ENCODE data around the gene TGM2. TPM values are rescaled to one million over a fixed set of nuclear protein-coding genes. Genes with fewer than 3 reads are reported as not detected.

TGM2 gene
- total and polyA plus RNA-seq, 2 donors (not counting 3 experiments of a cell fraction or from before 2014, with no cell fraction given), result 861 to 868 TPM

- H3K4me2 ChIP-seq (ENCODE audit: insufficient read depth, low read length), result peak overlapping the region; percentile 18
- intact Hi-C loops (cut with micrococcal nuclease) (loop anchor here (5.0 kb wide), 1 partner anchor 111 kb away; no protein-coding TSS in a partner anchor), dilution Hi-C loops (cut with MboI; ENCODE audit: extremely low pct_ligation_motif_present, low sequenced_read_pairs) (no loop called here)
- FAIRE-seq (peak; percentile 8), DNase-seq (ENCODE audit: low read depth, low spot score) (no peak)
- no peaks in the 10 kb centered on the region for H3K9me3 ChIP-seq (replicated peaks; ENCODE audit: control insufficient read depth, insufficient read depth, low read length)
- ChIA-PET POLR2A (interaction anchor here (0.6 to 0.9 kb wide), 3 partner anchors 15 to 55 kb away, joined by 3 read pairs; no protein-coding TSS in a partner anchor), CTCF (interaction anchor here (0.6 to 8.8 kb wide), 17 partner anchors 9 to 603 kb away, joined by 3 to 156 read pairs (median 4); partner anchors contain the start of genes RPRD1B and TTI1)
- peak overlapping the region; percentile 47 for H2AFZ ChIP-seq (ENCODE audit: low read depth, low read length)
- H3K4me1 ChIP-seq (ENCODE audit: control insufficient read depth, extremely low read depth, insufficient read depth, low read length), result peaks cover 74% of the 10 kb centered on the region
- H3K36me3 ChIP-seq (ENCODE audit: control insufficient read depth in 2 of 2, extremely low read depth in 1 of 2, insufficient read depth in 2 of 2, low read length in 2 of 2), result no peaks in the 10 kb centered on the region
- peak overlapping the region; percentile 73 for H3K9ac ChIP-seq (replicated peaks; ENCODE audit: extremely low read depth, insufficient read depth, low read length)
- H4K20me1 ChIP-seq (replicated peaks; ENCODE audit: control insufficient read depth, extremely low read depth, insufficient read depth, low read length), result no peaks in the 10 kb centered on the region
- TF ChIP-seq EZH2 (IDR thresholded peaks at IDR 0.05; ENCODE audit: borderline replicate concordance, low read depth, low read length, severe bottlenecking), result no peak
- H3K9me1 ChIP-seq (replicated peaks; ENCODE audit: control insufficient read depth, extremely low read depth, insufficient read depth, low read length), result no peaks in the 10 kb centered on the region
- H3K79me2 ChIP-seq (ENCODE audit: control insufficient read depth, insufficient read depth, low read length), result peaks cover 39% of the 10 kb centered on the region
- no peak overlapping the region for H3K4me3 ChIP-seq (replicated peaks in 1 of 3; ENCODE audit: insufficient read depth in 1 of 3, low read depth in 1 of 3, low read length in 3 of 3)
- no TSS peak for BruUV-seq (replicated peaks)
- no peaks in the 10 kb centered on the region for H3K27me3 ChIP-seq (ENCODE audit: control insufficient read depth in 2 of 2, insufficient read depth in 2 of 2, low read length in 2 of 2)
- peak overlapping the region; percentile 96 for H3K27ac ChIP-seq (ENCODE audit: insufficient read depth, low read depth, low read length)
Measured at GRCh38 chr20:38166703-38167233, 1.7 kb upstream of the TGM2 start.

GRCh38 chr20:38165966-38166702 is 1.1 kb upstream of the TGM2 start:
- TF ChIP-seq GATA2 (IDR thresholded peaks at IDR 0.05; ENCODE audit: insufficient read depth, insufficient read length, low read depth, low read length), result peak; percentile 39
- no peak for TF ChIP-seq EZH2 (IDR thresholded peaks at IDR 0.05; ENCODE audit: borderline replicate concordance, low read depth, low read length, severe bottlenecking)
- TF ChIP-seq MYC (IDR thresholded peaks at IDR 0.05; ENCODE audit: low read depth, low read length), result no peak
- no peaks in the 10 kb centered on the region for H3K9me3 ChIP-seq (replicated peaks; ENCODE audit: control insufficient read depth, insufficient read depth, low read length)
- dilution Hi-C loops (cut with MboI; ENCODE audit: extremely low pct_ligation_motif_present, low sequenced_read_pairs) (no loop called here), intact Hi-C loops (cut with micrococcal nuclease) (loop anchor here (1.0 to 5.0 kb wide), 7 partner anchors 9 to 111 kb away; no protein-coding TSS in a partner anchor)
- peak overlapping the region; percentile 73 for H3K9ac ChIP-seq (replicated peaks; ENCODE audit: extremely low read depth, insufficient read depth, low read length)
- no TSS peak for BruUV-seq (replicated peaks)
- ChIA-PET CTCF (interaction anchor here (0.6 to 8.8 kb wide), 16 partner anchors 8 to 602 kb away, joined by 3 to 156 read pairs (median 5); partner anchors contain the start of genes RPRD1B and TTI1), POLR2A (interaction anchor here (0.6 to 0.9 kb wide), 4 partner anchors 14 to 287 kb away, joined by 3 read pairs; no protein-coding TSS in a partner anchor)
- peaks cover 46% of the 10 kb centered on the region for H3K79me2 ChIP-seq (ENCODE audit: control insufficient read depth, insufficient read depth, low read length)
- H3K4me1 ChIP-seq (ENCODE audit: control insufficient read depth, extremely low read depth, insufficient read depth, low read length), result peaks cover 76% of the 10 kb centered on the region
- DNase-seq (ENCODE audit: low read depth, low spot score), result peak; percentile 49
- H3K36me3 ChIP-seq (ENCODE audit: control insufficient read depth in 2 of 2, extremely low read depth in 1 of 2, insufficient read depth in 2 of 2, low read length in 2 of 2), result peaks cover under 1 to 3% of the 10 kb centered on the region in 2 experiments
- peak; percentile 77 for FAIRE-seq
- H2AFZ ChIP-seq (ENCODE audit: low read depth, low read length), result peak overlapping the region; percentile 47
- H3K27ac ChIP-seq (ENCODE audit: insufficient read depth, low read depth, low read length), result peak overlapping the region; percentile 96
- H4K20me1 ChIP-seq (replicated peaks; ENCODE audit: control insufficient read depth, extremely low read depth, insufficient read depth, low read length), result no peaks in the 10 kb centered on the region
- H3K4me2 ChIP-seq (ENCODE audit: insufficient read depth, low read length), result peak overlapping the region; percentile 18
- no peaks in the 10 kb centered on the region for H3K27me3 ChIP-seq (ENCODE audit: control insufficient read depth in 2 of 2, insufficient read depth in 2 of 2, low read length in 2 of 2)
- no peak overlapping the region for H3K4me3 ChIP-seq (replicated peaks in 1 of 3; ENCODE audit: insufficient read depth in 1 of 3, low read depth in 1 of 3, low read length in 3 of 3)
- no peaks in the 10 kb centered on the region for H3K9me1 ChIP-seq (replicated peaks; ENCODE audit: control insufficient read depth, extremely low read depth, insufficient read depth, low read length)
